ENCODE measurements around the gene TRIM62.
"Not testable (repeated sequence)": the region's sequence is repeated elsewhere in the genome, so short reads cannot be mapped to it uniquely, and the experiment has no call there.

Gene TRIM62

GRCh38 chr1:33130297-33130696, 51.5 kb downstream of the TRIM62 start:
- TF ChIP-seq POLR2AphosphoS5 (IDR thresholded peaks at IDR 0.05; ENCODE audit: low read depth, low read length) (no peak), SPI1 (IDR thresholded peaks at IDR 0.05; ENCODE audit: low read depth, low read length) (no peak), TAF1 (IDR thresholded peaks at IDR 0.05; ENCODE audit: low read depth, low read length) (no peak), PAX5 (IDR thresholded peaks at IDR 0.05; ENCODE audit: insufficient read depth, low read length, severe bottlenecking) (no peak), POLR2A (IDR thresholded peaks at IDR 0.05; ENCODE audit: low read depth, low read length) (no peak), POU2F2 (IDR thresholded peaks at IDR 0.05; ENCODE audit: low read depth, low read length) (no peak)
- FAIRE-seq = peak; percentile 33
- no peak for DNase-seq (ENCODE audit: insufficient read length, low spot score)

- DNase-seq (ENCODE audit: insufficient read length, low spot score) = no peak
- TF ChIP-seq POLR2A (IDR thresholded peaks at IDR 0.05; ENCODE audit: low read depth, low read length) (no peak), POU2F2 (IDR thresholded peaks at IDR 0.05; ENCODE audit: low read depth, low read length) (no peak), SPI1 (IDR thresholded peaks at IDR 0.05; ENCODE audit: low read depth, low read length) (no peak), TAF1 (IDR thresholded peaks at IDR 0.05; ENCODE audit: low read depth, low read length) (no peak), POLR2AphosphoS5 (IDR thresholded peaks at IDR 0.05; ENCODE audit: low read depth, low read length) (no peak), PAX5 (IDR thresholded peaks at IDR 0.05; ENCODE audit: insufficient read depth, low read length, severe bottlenecking) (no peak)
- peak; percentile 47 for FAIRE-seq
These were observed 53.1 kb downstream of the TRIM62 start for GRCh38 chr1:33128781-33129180.

- FAIRE-seq = peak; percentile 99
- TF ChIP-seq POLR2A (IDR thresholded peaks at IDR 0.05; ENCODE audit: low read depth, low read length) (peak; percentile 97), TAF1 (IDR thresholded peaks at IDR 0.05; ENCODE audit: low read depth, low read length) (peak; percentile 92), POLR2AphosphoS5 (IDR thresholded peaks at IDR 0.05; ENCODE audit: low read depth, low read length) (peak; percentile 95), POU2F2 (IDR thresholded peaks at IDR 0.05; ENCODE audit: low read depth, low read length) (no peak), SPI1 (IDR thresholded peaks at IDR 0.05; ENCODE audit: low read depth, low read length) (peak; percentile 88), PAX5 (IDR thresholded peaks at IDR 0.05; ENCODE audit: insufficient read depth, low read length, severe bottlenecking) (peak; percentile 60)
- DNase-seq (ENCODE audit: insufficient read length, low spot score) = peak; percentile 77
These were observed 54.6 kb downstream of the TRIM62 start for GRCh38 chr1:33127001-33127823.

DNA sequence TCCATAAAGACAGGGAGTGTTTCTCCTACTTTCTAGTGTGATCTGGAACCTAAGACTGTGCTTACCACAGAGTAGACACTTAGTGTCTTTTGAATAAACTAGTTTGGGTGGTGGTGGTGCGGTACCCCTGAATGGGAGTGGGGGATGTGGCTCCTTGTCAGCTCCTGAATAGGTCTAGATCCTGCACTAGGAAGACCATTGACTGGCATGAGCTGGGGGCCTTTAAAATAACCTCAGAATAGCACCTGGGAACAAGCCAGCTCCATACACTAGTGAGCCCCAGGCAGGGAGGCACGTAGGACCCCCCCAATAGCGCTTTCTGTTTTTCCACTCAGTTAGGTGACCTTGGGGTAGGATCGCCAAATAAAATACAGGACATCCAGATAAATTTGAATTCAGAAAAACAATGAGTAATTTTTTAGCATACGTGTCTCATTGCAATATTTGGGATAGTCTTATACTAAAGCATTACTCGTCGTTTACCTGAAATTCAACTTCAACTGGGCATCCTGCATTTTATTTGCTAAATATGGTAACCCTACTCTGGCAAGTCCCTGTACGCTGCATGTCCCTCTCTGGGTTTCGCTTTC, 55.3 kb downstream of the TRIM62 start:
- no peak for DNase-seq (ENCODE audit: insufficient read length, low spot score)
- peak; percentile 38 for FAIRE-seq
- TF ChIP-seq TAF1 (IDR thresholded peaks at IDR 0.05; ENCODE audit: low read depth, low read length) (no peak), POLR2AphosphoS5 (IDR thresholded peaks at IDR 0.05; ENCODE audit: low read depth, low read length) (no peak), PAX5 (IDR thresholded peaks at IDR 0.05; ENCODE audit: insufficient read depth, low read length, severe bottlenecking) (no peak), POU2F2 (IDR thresholded peaks at IDR 0.05; ENCODE audit: low read depth, low read length) (no peak)

- FAIRE-seq; DNase-seq (ENCODE audit: insufficient read length, low spot score): not testable (repeated sequence)
These were observed 57.2 kb downstream of the TRIM62 start for GRCh38 chr1:33124647-33125046.

DNA sequence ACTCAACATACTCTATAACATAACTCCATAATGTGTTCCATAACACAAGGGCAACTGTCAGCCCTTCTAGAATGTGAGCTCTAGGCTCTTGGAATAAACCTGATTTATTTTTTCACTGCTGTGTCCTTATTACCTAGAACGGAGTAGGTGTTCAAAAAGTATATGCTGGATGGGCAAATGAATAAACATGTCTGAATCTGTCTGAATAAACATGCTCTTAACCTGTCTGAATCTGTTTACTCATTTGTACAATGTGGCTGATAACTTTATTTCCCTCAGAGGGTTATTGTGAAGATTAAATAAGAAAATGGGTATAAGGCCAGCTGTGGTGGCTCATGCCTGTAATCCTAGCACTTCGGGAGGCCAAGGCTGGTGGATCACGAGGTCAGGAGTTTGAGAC, 58.6 kb downstream of the TRIM62 start:
- TF ChIP-seq PAX5 (IDR thresholded peaks at IDR 0.05; ENCODE audit: insufficient read depth, low read length, severe bottlenecking) (no peak), POLR2AphosphoS5 (IDR thresholded peaks at IDR 0.05; ENCODE audit: low read depth, low read length) (no peak), POLR2A (IDR thresholded peaks at IDR 0.05; ENCODE audit: low read depth, low read length) (no peak), POU2F2 (IDR thresholded peaks at IDR 0.05; ENCODE audit: low read depth, low read length) (no peak), SPI1 (IDR thresholded peaks at IDR 0.05; ENCODE audit: low read depth, low read length) (no peak), TAF1 (IDR thresholded peaks at IDR 0.05; ENCODE audit: low read depth, low read length) (no peak)
- no peak for DNase-seq (ENCODE audit: insufficient read length, low spot score)
- FAIRE-seq = no peak

- FAIRE-seq (no peak), DNase-seq (ENCODE audit: insufficient read length, low spot score) (no peak)
- no peak for TF ChIP-seq SPI1 (IDR thresholded peaks at IDR 0.05; ENCODE audit: low read depth, low read length)
- TF ChIP-seq PAX5 (IDR thresholded peaks at IDR 0.05; ENCODE audit: insufficient read depth, low read length, severe bottlenecking) = no peak
- no peak for TF ChIP-seq POLR2AphosphoS5 (IDR thresholded peaks at IDR 0.05; ENCODE audit: low read depth, low read length)
- TF ChIP-seq TAF1 (IDR thresholded peaks at IDR 0.05; ENCODE audit: low read depth, low read length) = no peak
- TF ChIP-seq POLR2A (IDR thresholded peaks at IDR 0.05; ENCODE audit: low read depth, low read length) = no peak
- no peak for TF ChIP-seq POU2F2 (IDR thresholded peaks at IDR 0.05; ENCODE audit: low read depth, low read length)
These were observed 59.2 kb downstream of the TRIM62 start for GRCh38 chr1:33122483-33123178.

DNA sequence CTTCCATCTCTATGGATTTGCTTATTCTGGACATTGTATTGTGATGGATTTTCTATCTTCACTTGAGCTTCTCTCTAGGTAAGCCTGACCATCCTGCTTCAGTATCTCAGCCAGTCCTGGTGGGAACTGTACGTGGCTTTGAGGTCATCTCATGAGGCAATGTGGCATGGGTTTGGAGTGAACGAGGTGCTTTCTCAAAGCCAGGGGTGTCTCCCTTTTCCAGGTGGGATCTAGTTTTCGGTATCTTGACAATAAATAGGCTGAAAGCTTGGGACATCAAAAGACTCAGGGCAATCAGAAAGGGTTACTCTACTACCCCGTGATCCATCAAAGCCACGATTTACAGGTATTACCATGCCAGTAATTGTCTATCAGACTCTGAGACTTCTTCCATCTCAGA, 60.1 kb downstream of the TRIM62 start:
- no peak for TF ChIP-seq SPI1 (IDR thresholded peaks at IDR 0.05; ENCODE audit: low read depth, low read length)
- TF ChIP-seq POLR2AphosphoS5 (IDR thresholded peaks at IDR 0.05; ENCODE audit: low read depth, low read length) = no peak
- TF ChIP-seq PAX5 (IDR thresholded peaks at IDR 0.05; ENCODE audit: insufficient read depth, low read length, severe bottlenecking) = no peak
- TF ChIP-seq POU2F2 (IDR thresholded peaks at IDR 0.05; ENCODE audit: low read depth, low read length) = no peak
- TF ChIP-seq TAF1 (IDR thresholded peaks at IDR 0.05; ENCODE audit: low read depth, low read length) = no peak
- no peak for TF ChIP-seq POLR2A (IDR thresholded peaks at IDR 0.05; ENCODE audit: low read depth, low read length)
- FAIRE-seq = no peak
- DNase-seq (ENCODE audit: insufficient read length, low spot score) = no peak

GRCh38 chr1:33120436-33121231, 61.2 kb downstream of the TRIM62 start:
- TF ChIP-seq POLR2A (IDR thresholded peaks at IDR 0.05; ENCODE audit: low read depth, low read length) = no peak
- no peak for TF ChIP-seq POU2F2 (IDR thresholded peaks at IDR 0.05; ENCODE audit: low read depth, low read length)
- no peak for TF ChIP-seq POLR2AphosphoS5 (IDR thresholded peaks at IDR 0.05; ENCODE audit: low read depth, low read length)
- TF ChIP-seq PAX5 (IDR thresholded peaks at IDR 0.05; ENCODE audit: insufficient read depth, low read length, severe bottlenecking) = no peak
- no peak for TF ChIP-seq SPI1 (IDR thresholded peaks at IDR 0.05; ENCODE audit: low read depth, low read length)
- DNase-seq (ENCODE audit: insufficient read length, low spot score) (no peak), FAIRE-seq (no peak)

All from GM12891 (cell line).